Stimulated activated CD8-positive, alpha-beta memory T cell treated with anti-CD3 and anti-CD28 coated beads, Interleukin-15, amount 100 ng/mL, for 48 hours (primary cell): ENCODE results near the gene ERC1.
A peak's percentile ranks its signal among the peaks of the same experiment; 100 is the strongest.
"Not testable (repeated sequence)": the region's sequence is repeated elsewhere in the genome, so short reads cannot be mapped to it uniquely, and the experiment has no call there.

Experiments
- DNase-seq, 2 donors: peaks; one replicate each; pipeline ENCODE4 v3.0.0-alpha.2; 2020; ENCODE audit warnings: low read depth in 2 of 2

The ERC1 gene

DNA sequence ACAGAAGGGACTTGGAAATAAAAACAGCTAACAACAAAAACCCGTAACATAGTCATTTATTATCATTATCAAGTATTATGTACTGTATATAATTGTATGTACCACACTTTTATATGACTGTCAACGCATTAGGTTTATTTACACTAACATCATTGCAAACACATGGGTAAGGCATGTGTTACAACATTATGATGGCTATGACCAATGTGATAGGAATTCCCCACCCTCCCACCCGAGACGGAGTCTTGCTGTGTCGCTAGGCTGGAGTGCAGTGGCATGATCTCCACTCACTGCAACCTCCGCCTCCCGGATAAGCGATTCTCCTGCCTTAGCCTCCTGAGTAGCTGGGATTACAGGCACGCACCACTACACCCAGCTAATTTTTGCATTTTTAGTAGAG is 82.6 kb downstream of the ERC1 start:
- DNase-seq: no peak

DNA sequence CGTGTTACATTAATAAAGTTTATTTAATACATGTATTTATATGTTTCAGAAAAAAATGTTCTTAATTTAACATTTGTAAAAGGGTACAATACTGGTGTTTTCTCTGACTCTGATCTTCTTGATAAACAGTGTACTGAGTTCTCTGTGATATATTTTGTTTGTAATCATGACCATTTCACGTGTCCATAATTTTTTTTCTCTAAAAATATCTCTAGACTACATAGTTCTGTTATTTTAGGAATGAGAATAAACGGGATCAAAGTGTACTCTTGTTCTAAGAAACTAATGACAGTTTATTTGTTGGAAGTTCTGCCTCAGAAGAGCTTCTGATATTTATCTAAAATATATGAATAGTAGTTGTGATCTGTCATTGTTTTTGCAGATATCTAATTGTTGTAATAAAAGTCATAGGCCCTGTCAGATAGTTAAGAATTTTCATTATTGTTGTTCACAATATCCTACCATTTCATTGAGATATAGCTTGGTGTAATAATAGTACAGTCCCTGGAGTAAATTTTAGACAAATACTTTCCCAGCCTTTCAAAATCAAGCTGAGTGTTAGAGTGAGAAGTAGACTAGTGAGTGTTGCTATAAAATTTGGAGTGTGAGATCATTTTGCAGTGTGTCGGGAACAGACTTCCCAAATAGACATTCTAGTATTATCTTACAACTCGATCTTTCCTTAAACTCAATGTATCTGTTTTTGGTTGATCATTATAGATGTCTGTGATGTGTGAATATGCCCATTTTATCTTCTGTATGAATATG is 86.2 kb downstream of the ERC1 start:
- no peak for DNase-seq

GRCh38 chr12:1078002-1078401 is 87.0 kb downstream of the ERC1 start:
- no peak for DNase-seq

DNA sequence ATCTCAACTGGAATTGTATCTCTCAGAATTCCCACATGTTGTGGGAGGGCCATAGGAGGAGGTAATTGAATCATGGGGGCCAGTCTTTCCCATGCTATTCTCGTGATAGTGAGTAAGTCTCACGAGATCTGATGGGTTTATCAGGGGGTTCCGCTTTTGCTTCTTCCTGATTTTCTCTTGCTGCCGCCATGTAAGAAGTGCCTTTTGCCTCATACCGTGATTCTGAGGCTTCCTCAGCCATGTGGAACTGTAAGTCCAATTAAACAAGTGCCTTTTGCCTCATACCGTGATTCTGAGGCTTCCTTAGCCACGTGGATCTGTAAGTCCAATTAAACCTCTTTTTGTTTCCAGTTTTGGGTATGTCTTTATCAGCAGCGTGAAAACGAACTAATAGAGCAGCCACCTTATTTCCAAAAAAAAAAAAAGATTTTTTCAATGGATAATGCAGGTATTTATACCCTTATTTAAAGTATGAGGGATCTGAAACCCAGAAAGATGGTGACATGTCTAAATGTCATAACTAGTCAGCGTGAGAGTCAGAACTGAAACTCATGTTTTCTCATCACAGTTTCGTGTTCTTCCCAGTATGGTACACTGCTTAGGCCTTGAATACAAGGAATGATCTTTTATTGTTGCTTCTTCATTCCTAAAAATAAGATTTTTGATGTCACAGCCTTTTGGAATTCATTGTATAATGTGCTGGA is 89.6 kb downstream of the ERC1 start:
- DNase-seq: no peak

GRCh38 chr12:1083151-1083888 is 92.3 kb downstream of the ERC1 start:
- DNase-seq: no peak

- no peak for DNase-seq
Measured at GRCh38 chr12:1083889-1084262, 92.9 kb downstream of the ERC1 start.

- no peak for DNase-seq
Measured at GRCh38 chr12:1091350-1091749, 100.3 kb downstream of the ERC1 start.

- no peak for DNase-seq
Measured at GRCh38 chr12:1093166-1093751, 102.2 kb downstream of the ERC1 start.

GRCh38 chr12:1094714-1095113 is 103.7 kb downstream of the ERC1 start:
- no peak for DNase-seq

GRCh38 chr12:1099158-1099557 is 108.1 kb downstream of the ERC1 start:
- DNase-seq: peak in 1 of 2 donors; percentile 10

DNA sequence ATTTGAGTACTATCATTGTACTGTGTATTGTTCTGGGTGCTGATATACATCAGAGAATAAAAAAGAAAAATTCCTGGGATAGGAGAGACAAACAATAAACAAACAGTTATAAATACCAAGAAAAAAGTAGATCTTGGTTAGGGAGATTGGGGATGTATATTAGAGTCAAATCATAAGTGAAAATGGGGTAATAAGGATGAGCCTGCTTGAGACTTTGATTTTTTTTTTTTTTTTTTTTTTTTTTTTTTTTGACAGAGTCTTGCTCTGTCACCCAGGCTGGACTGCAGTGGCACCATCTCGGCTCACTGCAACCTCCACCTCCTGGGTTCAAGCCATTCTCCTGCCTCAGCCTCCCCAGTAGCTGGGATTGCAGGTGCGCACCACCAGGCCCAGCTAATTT is 108.6 kb downstream of the ERC1 start:
- DNase-seq: not testable (repeated sequence)

- DNase-seq: no peak
Measured at GRCh38 chr12:1102115-1102514, 111.1 kb downstream of the ERC1 start.

GRCh38 chr12:1102791-1103450 is 111.9 kb downstream of the ERC1 start:
- no peak for DNase-seq

GRCh38 chr12:1103632-1104031 is 112.6 kb downstream of the ERC1 start:
- no peak for DNase-seq

GRCh38 chr12:1104088-1104800 is 113.2 kb downstream of the ERC1 start:
- no peak for DNase-seq

GRCh38 chr12:1107669-1108068 is 116.6 kb downstream of the ERC1 start:
- no peak for DNase-seq

- no peak for DNase-seq
Measured at GRCh38 chr12:1108276-1108675, 117.3 kb downstream of the ERC1 start.

GRCh38 chr12:1115484-1116231 is 124.6 kb downstream of the ERC1 start:
- no peak for DNase-seq

GRCh38 chr12:1117371-1117770 is 126.3 kb downstream of the ERC1 start:
- no peak for DNase-seq

GRCh38 chr12:1117970-1118563 is 127.0 kb downstream of the ERC1 start:
- DNase-seq: peak; percentile 13 to 43
